LNCaP clone FGC (cell line): ENCODE results near the gene ACY1.
"Not testable (repeated sequence)": the region's sequence is repeated elsewhere in the genome, so short reads cannot be mapped to it uniquely, and the experiment has no call there.

ENCODE experiments used
- DNase-seq: peaks from one replicate; pipeline ENCODE4 v3.0.0-alpha.2; 2011; ENCODE audit warnings: low read depth
- H3K4me3 ChIP-seq: 2 replicates; pipeline ENCODE4 v1.5.1; 2011; ENCODE audit warnings: mild to moderate bottlenecking, low read depth, low read length, control low read depth
- TF ChIP-seq, protein P1 (sequence below): IDR thresholded peaks from 2 replicates; pipeline ENCODE4 v1.5.1; 2012; ENCODE audit warnings: mild to moderate bottlenecking; ENCODE audit not compliant: control insufficient read depth, insufficient read depth; ENCODE audit errors: extremely low read depth

ACY1 gene

DNA sequence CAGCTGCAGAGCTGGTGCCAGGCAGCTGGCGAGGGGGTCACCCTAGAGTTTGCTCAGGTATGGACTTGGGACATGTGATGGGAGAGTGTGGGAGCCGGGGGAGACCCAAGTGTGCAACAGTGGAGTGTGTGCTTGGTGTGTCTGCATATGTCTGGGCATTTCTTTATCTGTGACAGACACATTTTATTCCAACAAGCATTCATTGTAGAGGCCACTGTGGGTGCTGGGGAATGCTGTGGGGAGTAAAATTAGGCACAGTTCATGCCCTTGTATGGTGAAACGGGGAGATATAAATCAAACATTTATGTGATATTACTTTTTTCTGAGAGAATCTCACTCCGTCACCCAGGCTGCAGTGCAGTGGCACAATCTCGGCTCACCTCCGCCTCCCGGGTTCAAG, 4.2 kb downstream of the ACY1 start:
- no peak for DNase-seq
- H3K4me3 ChIP-seq, result no peak overlapping the region
- TF ChIP-seq, protein P1, sequence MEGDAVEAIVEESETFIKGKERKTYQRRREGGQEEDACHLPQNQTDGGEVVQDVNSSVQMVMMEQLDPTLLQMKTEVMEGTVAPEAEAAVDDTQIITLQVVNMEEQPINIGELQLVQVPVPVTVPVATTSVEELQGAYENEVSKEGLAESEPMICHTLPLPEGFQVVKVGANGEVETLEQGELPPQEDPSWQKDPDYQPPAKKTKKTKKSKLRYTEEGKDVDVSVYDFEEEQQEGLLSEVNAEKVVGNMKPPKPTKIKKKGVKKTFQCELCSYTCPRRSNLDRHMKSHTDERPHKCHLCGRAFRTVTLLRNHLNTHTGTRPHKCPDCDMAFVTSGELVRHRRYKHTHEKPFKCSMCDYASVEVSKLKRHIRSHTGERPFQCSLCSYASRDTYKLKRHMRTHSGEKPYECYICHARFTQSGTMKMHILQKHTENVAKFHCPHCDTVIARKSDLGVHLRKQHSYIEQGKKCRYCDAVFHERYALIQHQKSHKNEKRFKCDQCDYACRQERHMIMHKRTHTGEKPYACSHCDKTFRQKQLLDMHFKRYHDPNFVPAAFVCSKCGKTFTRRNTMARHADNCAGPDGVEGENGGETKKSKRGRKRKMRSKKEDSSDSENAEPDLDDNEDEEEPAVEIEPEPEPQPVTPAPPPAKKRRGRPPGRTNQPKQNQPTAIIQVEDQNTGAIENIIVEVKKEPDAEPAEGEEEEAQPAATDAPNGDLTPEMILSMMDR, result no peak

DNA sequence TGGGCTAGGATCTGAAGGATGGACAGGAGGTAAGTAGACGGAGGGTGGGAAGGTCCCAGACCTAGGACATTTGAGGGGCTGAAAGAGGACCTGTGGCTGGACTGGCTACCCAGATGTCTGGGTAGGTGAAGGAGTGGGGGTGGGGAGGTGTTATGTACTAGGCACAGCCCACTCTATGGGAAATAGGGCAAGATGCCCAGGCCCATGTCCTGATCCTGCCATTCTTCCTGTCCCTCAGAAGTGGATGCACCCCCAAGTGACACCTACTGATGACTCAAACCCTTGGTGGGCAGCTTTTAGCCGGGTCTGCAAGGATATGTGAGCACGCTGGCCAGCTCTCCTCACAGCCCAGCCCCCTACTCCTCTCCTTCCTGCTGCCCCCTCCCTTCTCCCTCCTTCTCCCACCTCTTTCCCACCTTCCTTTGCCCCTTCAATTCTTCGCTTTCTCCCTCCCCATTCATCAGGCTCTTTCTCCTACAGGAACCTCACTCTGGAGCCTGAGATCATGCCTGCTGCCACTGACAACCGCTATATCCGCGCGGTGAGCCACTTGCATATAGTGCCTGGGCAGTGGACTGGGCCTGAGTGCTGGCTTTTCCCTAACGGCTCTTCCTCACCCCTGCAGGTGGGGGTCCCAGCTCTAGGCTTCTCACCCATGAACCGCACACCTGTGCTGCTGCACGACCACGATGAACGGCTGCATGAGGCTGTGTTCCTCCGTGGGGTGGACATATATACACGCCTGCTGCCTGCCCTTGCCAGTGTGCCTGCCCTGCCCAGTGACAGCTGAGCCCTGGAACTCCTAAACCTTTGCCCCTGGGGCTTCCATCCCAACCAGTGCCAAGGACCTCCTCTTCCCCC, 5.2 kb downstream of the ACY1 start:
- TF ChIP-seq, protein P1, result no peak
- no peak for DNase-seq
- H3K4me3 ChIP-seq, result no peak overlapping the region

DNA sequence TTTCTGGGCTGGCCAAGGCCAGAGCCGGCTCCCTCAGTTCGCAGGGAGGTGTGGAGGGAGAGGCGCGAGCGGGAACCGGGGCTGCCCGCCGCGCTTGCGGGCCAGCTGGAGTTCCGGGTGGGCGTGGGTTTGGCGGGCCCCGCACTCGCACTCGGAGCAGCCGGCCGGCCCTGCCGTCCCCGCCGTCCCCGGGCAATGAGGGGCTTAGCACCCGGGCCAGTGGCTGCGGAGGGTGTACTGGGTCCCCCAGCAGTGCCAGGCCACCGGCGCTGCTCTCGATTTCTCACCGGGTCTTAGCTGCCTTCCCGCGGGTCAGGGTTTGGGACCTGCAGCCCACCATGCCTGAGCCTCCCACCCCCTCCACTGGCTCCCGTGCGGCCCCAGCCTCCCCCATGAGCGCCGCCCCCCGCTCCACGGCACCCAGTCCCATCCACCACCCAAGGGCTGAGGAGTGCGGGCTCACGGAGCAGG, 7.2 kb downstream of the ACY1 start:
- not testable (repeated sequence) for DNase-seq, H3K4me3 ChIP-seq

DNA sequence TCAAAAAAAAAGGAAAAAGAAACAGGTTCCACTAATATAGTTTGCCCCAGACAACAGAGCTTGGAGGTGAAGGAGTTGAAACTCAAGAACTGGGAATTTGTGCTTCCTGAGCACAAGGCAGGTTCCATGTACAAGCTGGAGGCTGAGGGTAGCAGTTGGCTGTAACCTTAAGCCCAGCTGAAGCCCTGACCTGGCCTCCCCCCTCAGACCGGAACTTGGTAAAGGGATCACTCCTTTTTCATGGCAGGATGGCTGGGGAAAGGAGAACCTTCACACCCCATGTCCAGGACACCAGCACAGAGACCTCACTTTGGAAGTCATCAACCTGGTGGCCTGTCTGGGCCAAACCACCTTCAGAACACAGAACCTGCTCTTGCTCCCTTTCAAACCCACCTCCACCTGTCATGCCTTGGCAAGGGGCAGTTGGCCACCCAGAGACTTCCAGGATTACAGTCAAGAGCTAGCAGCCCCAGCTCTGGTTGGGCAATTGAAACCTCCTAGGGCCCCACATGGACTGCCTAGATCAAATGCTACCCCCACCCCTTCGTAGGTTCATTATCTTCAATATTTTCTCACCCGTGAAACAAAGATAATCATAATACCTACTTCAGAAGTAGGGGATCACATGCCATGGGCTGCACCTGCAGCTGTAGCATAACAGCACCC, 8.8 kb downstream of the ACY1 start:
- TF ChIP-seq, protein P1, result no peak
- H3K4me3 ChIP-seq, result no peak overlapping the region
- DNase-seq, result no peak

DNA sequence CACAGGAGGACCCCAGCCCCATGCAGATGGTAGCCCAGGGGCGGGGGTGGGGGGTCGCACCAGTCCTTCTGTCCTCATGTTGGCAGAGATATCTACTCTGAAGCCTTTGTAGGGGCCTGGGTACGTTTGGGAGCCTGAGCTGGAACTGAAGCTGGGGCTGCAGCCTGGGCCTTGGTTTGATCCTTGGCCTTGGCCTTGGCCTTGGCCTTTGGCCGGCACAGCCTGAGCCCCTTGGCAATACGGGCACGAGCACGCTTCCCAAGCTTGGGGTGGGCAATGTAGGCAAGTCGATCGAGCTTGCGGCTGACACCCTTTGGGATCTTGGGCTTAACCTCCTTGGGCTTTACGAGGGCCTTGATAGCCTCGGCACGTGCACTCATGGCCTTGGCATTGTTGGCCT, 10.3 kb downstream of the ACY1 start:
- H3K4me3 ChIP-seq, DNase-seq: not testable (repeated sequence)

DNA sequence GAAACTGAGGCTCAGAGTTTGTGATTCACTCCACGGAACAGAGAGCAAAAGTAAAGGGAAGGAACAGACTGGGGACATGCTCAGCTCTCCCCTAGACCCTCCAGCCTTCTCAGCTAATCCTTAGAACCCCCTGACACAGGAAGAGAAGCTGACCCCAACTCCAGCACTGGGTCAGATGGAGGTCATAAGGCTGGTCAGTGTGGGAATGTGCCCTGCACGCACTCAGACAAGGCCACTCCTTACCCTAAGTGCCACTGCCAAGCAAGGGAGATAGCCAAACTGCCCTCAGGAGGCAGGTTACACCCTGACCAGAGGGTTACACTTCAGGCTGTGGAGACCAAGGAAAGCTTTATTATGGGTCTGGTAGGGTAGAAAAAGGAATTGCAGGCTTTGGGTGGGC, 11.2 kb downstream of the ACY1 start:
- TF ChIP-seq, protein P1, result no peak
- H3K4me3 ChIP-seq, result peak overlapping the region; percentile 89
- no peak for DNase-seq

DNA sequence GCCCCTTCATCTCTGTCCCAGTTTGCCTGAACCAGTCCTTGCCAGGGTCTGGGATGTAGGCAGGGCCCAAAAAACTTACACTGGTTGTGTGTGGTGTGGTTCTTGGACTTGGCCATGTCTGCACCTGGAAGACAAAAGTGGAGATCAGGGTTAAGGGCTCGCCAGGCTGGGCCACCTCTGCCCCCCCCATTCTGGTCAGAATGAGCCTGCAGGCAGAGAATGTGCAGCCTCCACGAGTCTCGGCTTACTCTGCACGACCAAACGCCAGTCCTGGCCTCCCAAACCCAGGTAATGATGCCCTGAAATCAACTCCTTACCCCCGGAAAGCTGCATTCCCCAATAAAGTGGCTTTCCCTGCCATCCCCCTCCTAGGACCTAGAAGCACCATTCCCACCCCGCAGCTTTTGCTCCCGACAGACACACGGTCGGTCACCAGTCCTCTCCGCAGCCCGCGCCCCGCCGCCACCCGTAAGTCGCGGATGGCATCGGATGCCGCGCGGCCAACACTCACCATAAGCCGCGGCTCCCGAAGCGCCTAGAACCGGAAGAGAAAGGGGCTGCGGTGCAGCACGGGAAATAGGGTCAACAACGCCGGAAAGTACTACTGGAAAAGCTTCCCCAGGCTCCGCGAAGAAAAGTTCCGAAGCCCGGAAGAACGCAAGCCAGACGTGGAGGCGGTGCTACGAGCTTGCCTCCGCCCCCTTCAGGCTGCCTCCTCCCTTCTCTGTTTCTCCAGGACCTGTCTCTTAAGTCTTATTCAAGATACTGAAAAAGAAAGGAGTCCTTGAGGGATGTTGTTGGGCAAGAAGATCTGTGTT, 12.2 kb downstream of the ACY1 start, which contains the start of gene RPL29:
RPL29 (minus strand) TSS at position 550 of the 818 bp plus-strand sequence; CDS start at position 116, 434 bp downstream.
- H3K4me3 ChIP-seq, result peak within 1 kb of the TSS; percentile 89
- TF ChIP-seq, protein P1, result no peak
- peak; percentile 90 for DNase-seq
